PC-9 (cell line): ENCODE data around the gene ABL2.

Experiments
- EZH2 ChIP-seq: fragments of 200-600 bp; sonication (generic); IDR thresholded peaks from 2 replicates; pipeline ENCODE4 v1.8.0; 2017; ENCODE audit warnings: antibody characterized with exemption, low read depth
- TF ChIP-seq, protein P1 (sequence below): fragments of 200-600 bp; sonication (generic); conservative IDR thresholded peaks from 2 replicates; pipeline ENCODE4 v1.6.1; 2017; ENCODE audit warnings: mixed run types, antibody characterized with exemption, mild to moderate bottlenecking, moderate library complexity

DNA sequence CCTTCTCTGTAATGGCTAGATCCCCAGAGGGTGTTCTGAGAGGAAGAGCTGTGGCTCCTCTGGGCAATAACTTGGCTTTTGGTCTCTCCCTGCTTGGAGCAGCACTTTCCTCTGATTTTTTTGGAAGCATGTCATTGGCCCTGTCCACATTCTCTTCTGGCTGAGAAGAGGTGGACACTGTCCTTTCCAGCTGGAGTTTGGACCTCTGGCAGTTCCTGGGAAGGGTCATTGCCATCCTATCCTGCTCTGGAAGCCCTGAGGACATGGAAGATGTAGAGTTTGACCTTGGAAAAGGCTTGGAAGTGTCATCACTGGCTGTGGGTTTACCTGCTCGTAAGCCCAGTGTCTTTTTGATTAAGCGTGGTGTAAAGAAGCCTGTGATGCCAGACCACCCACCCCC, 120.8 kb downstream of the ABL2 start:
- TF ChIP-seq EZH2, result no peak
- TF ChIP-seq, protein P1, sequence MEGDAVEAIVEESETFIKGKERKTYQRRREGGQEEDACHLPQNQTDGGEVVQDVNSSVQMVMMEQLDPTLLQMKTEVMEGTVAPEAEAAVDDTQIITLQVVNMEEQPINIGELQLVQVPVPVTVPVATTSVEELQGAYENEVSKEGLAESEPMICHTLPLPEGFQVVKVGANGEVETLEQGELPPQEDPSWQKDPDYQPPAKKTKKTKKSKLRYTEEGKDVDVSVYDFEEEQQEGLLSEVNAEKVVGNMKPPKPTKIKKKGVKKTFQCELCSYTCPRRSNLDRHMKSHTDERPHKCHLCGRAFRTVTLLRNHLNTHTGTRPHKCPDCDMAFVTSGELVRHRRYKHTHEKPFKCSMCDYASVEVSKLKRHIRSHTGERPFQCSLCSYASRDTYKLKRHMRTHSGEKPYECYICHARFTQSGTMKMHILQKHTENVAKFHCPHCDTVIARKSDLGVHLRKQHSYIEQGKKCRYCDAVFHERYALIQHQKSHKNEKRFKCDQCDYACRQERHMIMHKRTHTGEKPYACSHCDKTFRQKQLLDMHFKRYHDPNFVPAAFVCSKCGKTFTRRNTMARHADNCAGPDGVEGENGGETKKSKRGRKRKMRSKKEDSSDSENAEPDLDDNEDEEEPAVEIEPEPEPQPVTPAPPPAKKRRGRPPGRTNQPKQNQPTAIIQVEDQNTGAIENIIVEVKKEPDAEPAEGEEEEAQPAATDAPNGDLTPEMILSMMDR, result no peak
